ENCODE results near the gene SFXN5.

The SFXN5 gene

DNA sequence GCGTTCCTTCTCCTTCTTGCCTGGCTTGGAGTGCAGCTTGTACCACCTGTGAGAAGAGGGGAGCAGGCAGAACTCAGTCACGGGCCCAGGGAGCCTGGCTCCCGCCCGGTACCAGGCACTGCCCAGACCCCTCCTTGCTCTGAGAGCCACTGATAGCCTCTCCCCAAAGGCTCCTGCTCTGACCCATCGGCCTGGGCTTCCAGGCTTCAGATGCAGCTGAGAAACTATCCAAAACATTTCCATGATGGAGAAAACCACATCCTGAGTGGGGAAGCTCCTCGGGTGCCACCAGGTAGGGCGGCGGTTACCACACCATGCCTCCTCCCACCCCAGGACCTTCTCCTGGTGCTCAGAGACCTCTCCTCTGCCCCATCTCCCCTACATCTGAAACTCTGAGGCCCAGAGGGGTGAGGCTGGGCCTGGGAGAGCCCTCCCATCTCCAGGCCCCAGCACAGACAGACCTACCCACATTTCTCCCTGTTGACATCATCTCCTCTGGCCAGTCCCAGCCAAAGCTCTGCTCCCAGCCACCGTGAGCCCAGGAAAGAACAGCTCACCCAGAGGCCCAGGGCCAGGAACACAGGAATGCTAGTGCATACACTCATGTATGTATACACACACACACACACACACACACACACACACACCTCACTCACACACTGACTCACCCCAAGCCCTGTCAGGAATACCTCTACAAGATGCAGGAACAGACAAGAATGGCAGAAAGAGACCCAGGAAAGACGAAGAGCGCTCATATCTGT, 17.9 kb upstream of the SFXN5 start (continued):
- TF ChIP-seq ZNF791 (tag by site-specific recombination; IDR thresholded peaks at IDR 0.05) = 0 out of 2 replicates have a peak, but pooled peaks have one; percentile 46

DNA sequence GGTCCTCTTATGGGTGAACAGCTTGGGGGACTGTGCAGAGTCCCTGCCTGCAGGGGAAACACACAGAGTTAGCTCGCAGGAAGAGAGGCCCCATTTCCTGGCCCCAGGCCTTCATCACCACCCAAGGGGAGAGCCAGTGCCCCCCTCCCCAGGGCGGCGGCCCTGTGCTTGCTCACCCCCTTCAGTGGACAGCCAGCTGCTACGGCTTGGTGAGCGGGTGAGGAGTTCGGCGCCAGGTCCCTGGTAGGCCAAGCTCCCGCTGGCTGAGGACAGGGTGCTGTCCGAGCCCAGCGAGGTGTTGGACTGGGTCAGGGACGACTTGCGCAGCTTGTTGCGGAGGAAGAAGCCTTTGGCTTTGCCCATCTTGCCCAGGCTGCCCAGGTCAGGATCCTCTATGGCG, 17.2 kb upstream of the SFXN5 start:
- H3K4me1 ChIP-seq (ENCODE audit: control insufficient read depth, insufficient read depth, low read length) = peaks cover 4% of the 10 kb centered on the region
- no peaks in the 10 kb centered on the region for H3K9me3 ChIP-seq (ENCODE audit: control insufficient read depth, insufficient read depth, low read depth, low read length)
- TF ChIP-seq ZNF558 (tag by site-specific recombination; IDR thresholded peaks at IDR 0.05) (no peak), ZNF19 (tag by site-specific recombination; IDR thresholded peaks at IDR 0.05; ENCODE audit: low read depth) (no peak), ZNF629 (tag by site-specific recombination; IDR thresholded peaks at IDR 0.05) (no peak), ZNF426 (tag by site-specific recombination; IDR thresholded peaks at IDR 0.05) (no peak), ZNF248 (tag by site-specific recombination; IDR thresholded peaks at IDR 0.05) (no peak), ZNF398 (tag by site-specific recombination; IDR thresholded peaks at IDR 0.05) (no peak), ZNF830 (tag by site-specific recombination; IDR thresholded peaks at IDR 0.05; ENCODE audit: low read depth) (no peak), ZNF544 (tag by site-specific recombination; IDR thresholded peaks at IDR 0.05) (no peak), ZXDB (tag by site-specific recombination; IDR thresholded peaks at IDR 0.05) (no peak), ZNF585B (tag by site-specific recombination; IDR thresholded peaks at IDR 0.05) (no peak), ZNF202 (tag by site-specific recombination; IDR thresholded peaks at IDR 0.05; ENCODE audit: borderline replicate concordance) (no peak), ZNF501 (tag by site-specific recombination; IDR thresholded peaks at IDR 0.05) (no peak), ZNF768 (tag by site-specific recombination; IDR thresholded peaks at IDR 0.05) (no peak), ZNF791 (tag by site-specific recombination; IDR thresholded peaks at IDR 0.05) (no peak), ZNF311 (tag by site-specific recombination; IDR thresholded peaks at IDR 0.05; ENCODE audit: borderline replicate concordance) (no peak)
- TF ChIP-seq, protein P1, sequence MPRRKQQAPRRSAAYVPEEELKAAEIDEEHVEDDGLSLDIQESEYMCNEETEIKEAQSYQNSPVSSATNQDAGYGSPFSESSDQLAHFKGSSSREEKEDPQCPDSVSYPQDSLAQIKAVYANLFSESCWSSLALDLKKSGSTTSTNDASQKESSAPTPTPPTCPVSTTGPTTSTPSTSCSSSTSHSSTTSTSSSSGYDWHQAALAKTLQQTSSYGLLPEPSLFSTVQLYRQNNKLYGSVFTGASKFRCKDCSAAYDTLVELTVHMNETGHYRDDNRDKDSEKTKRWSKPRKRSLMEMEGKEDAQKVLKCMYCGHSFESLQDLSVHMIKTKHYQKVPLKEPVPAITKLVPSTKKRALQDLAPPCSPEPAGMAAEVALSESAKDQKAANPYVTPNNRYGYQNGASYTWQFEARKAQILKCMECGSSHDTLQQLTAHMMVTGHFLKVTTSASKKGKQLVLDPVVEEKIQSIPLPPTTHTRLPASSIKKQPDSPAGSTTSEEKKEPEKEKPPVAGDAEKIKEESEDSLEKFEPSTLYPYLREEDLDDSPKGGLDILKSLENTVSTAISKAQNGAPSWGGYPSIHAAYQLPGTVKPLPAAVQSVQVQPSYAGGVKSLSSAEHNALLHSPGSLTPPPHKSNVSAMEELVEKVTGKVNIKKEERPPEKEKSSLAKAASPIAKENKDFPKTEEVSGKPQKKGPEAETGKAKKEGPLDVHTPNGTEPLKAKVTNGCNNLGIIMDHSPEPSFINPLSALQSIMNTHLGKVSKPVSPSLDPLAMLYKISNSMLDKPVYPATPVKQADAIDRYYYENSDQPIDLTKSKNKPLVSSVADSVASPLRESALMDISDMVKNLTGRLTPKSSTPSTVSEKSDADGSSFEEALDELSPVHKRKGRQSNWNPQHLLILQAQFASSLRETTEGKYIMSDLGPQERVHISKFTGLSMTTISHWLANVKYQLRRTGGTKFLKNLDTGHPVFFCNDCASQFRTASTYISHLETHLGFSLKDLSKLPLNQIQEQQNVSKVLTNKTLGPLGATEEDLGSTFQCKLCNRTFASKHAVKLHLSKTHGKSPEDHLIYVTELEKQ (tag by site-specific recombination; IDR thresholded peaks at IDR 0.05; ENCODE audit: borderline replicate concordance) = no peak
- TF ChIP-seq, protein P2, sequence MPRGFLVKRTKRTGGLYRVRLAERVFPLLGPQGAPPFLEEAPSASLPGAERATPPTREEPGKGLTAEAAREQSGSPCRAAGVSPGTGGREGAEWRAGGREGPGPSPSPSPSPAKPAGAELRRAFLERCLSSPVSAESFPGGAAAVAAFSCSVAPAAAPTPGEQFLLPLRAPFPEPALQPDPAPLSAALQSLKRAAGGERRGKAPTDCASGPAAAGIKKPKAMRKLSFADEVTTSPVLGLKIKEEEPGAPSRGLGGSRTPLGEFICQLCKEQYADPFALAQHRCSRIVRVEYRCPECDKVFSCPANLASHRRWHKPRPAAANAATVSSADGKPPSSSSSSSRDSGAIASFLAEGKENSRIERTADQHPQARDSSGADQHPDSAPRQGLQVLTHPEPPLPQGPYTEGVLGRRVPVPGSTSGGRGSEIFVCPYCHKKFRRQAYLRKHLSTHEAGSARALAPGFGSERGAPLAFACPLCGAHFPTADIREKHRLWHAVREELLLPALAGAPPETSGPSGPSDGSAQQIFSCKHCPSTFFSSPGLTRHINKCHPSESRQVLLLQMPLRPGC (tag by site-specific recombination; IDR thresholded peaks at IDR 0.05) = no peak
- H3K27ac ChIP-seq (ENCODE audit: extremely low read depth, low read depth, low read length) = no peak overlapping the region
- H3K36me3 ChIP-seq (ENCODE audit: control insufficient read depth in 2 of 2, insufficient read depth in 1 of 2, low read length in 2 of 2) = peaks cover 0 to 53% of the 10 kb centered on the region in 2 experiments; a peak in 1 of 3 replicates
- H3K4me3 ChIP-seq (ENCODE audit: low read depth, low read length) = no peak overlapping the region
- ChIA-PET CTCF (interaction anchor here (0.9 to 10.0 kb wide), 5 partner anchors 61 to 196 kb away, joined by 3 to 146 read pairs (median 7); no protein-coding TSS in a partner anchor), POLR2A (interaction anchor here (1.2 to 2.4 kb wide), 2 partner anchors 23 to 145 kb away, joined by 5 to 6 read pairs; partner anchors contain the start of genes CCT7 and RAB11FIP5)

Measured in HEK293 (cell line).